ENCODE results near the gene CLCA1. TPM values are rescaled to one million over a fixed set of nuclear protein-coding genes. Genes with fewer than 3 reads are reported as not detected.
A peak's percentile ranks its signal among the peaks of the same experiment; 100 is the strongest.
"Not testable (repeated sequence)": the region's sequence is repeated elsewhere in the genome, so short reads cannot be mapped to it uniquely, and the experiment has no call there.

Gene CLCA1
- total RNA-seq, 1 donor from 2014 or later: not detected

- no peak overlapping the region for H3K4me3 ChIP-seq (ENCODE audit: low read depth, low read length)
- DNase-seq (ENCODE audit: low read depth): no peak
These were observed 32.0 kb downstream of the CLCA1 start for GRCh38 chr1:86500714-86501113.

GRCh38 chr1:86502125-86502646 lies 33.5 kb downstream of the CLCA1 start:
- DNase-seq (ENCODE audit: low read depth): not testable (repeated sequence)
- H3K4me3 ChIP-seq (ENCODE audit: low read depth, low read length): peak overlapping the region; percentile 41
- peak; percentile 60 for TF ChIP-seq CTCF (conservative IDR thresholded peaks at IDR 0.05; ENCODE audit: low read depth, low read length)

More at GRCh38 chr1:86500714-86501113, 32.0 kb downstream of the CLCA1 start:
- TF ChIP-seq CTCF (conservative IDR thresholded peaks at IDR 0.05; ENCODE audit: low read depth, low read length): no peak

- peak overlapping the region; percentile 41 for H3K4me3 ChIP-seq (ENCODE audit: low read depth, low read length)
- DNase-seq (ENCODE audit: low read depth): no peak
- TF ChIP-seq CTCF (conservative IDR thresholded peaks at IDR 0.05; ENCODE audit: low read depth, low read length): no peak
These were observed 34.1 kb downstream of the CLCA1 start for GRCh38 chr1:86502721-86503405.

- H3K4me3 ChIP-seq (ENCODE audit: low read depth, low read length): peak overlapping the region; percentile 37
- DNase-seq (ENCODE audit: low read depth): no peak
- TF ChIP-seq CTCF (conservative IDR thresholded peaks at IDR 0.05; ENCODE audit: low read depth, low read length): no peak
These were observed 34.8 kb downstream of the CLCA1 start for GRCh38 chr1:86503406-86504136.

- DNase-seq (ENCODE audit: low read depth): no peak
- TF ChIP-seq CTCF (conservative IDR thresholded peaks at IDR 0.05; ENCODE audit: low read depth, low read length): no peak
- H3K4me3 ChIP-seq (ENCODE audit: low read depth, low read length): peak overlapping the region; percentile 37
These were observed 35.4 kb downstream of the CLCA1 start for GRCh38 chr1:86504137-86504479.

GRCh38 chr1:86504895-86505563 lies 36.3 kb downstream of the CLCA1 start:
- no peak overlapping the region for H3K4me3 ChIP-seq (ENCODE audit: low read depth, low read length)
- TF ChIP-seq CTCF (conservative IDR thresholded peaks at IDR 0.05; ENCODE audit: low read depth, low read length): no peak
- DNase-seq (ENCODE audit: low read depth): no peak

Data from epithelial cell of proximal tubule (primary cell).